Right lobe of liver (tissue), 6 donors: ENCODE measurements around the gene PCYT1A. TPM values are rescaled to one million over a fixed set of nuclear protein-coding genes. Genes with fewer than 3 reads are reported as not detected.
A peak's percentile ranks its signal among the peaks of the same experiment; 100 is the strongest.

ENCODE experiments used
- ATAC-seq, 4 donors: fragments of 200-7000 bp; cut with Tn5 transposase; one replicate each; pipeline ENCODE4 v1.9.1; 2020; ENCODE audit warnings: mild to moderate bottlenecking in 4 of 4, moderate library complexity in 4 of 4
- DNase-seq, 3 donors: peaks; one replicate each; pipeline ENCODE4 v3.0.0-alpha.2; 2020
- H3K27ac ChIP-seq, 3 donors: fragments of 200-600 bp; one replicate each; pipeline ENCODE4 v1.8.0; 2022
- H3K27me3 ChIP-seq, 2 donors: fragments of 200-600 bp; one replicate each; pipeline ENCODE4 v1.8.0; 2022
- H3K36me3 ChIP-seq, 4 donors: fragments of 200-600 bp; sonication (generic) in 1 of 4; one replicate each; pipeline versions ENCODE4 v1.5.1 to v1.8.0; 2017 to 2022; ENCODE audit warnings: control low read depth in 1 of 4
- H3K4me1 ChIP-seq, 4 donors: fragments of 200-600 bp; sonication (generic) in 1 of 4; one replicate each; pipeline versions ENCODE4 v1.5.1 to v1.8.0; 2017 to 2022; ENCODE audit warnings: control low read depth in 1 of 4
- H3K4me3 ChIP-seq, 3 donors: fragments of 200-600 bp; one replicate each; pipeline ENCODE4 v1.8.0; 2022
- H3K9me3 ChIP-seq, 4 donors: fragments of 200-600 bp; sonication (generic) in 1 of 4; one replicate each; pipeline versions ENCODE4 v1.5.1 to v1.8.0; 2017 to 2022; ENCODE audit warnings: control low read depth in 1 of 4
- CTCF ChIP-seq, 4 donors: fragments of 200-600 bp in 3 of 4; fragments of 450-650 bp in 1 of 4; IDR thresholded peaks; one replicate each; pipeline versions ENCODE4 v1.5.1 to v1.8.0; 2016 to 2022; ENCODE audit warnings: antibody characterized with exemption in 4 of 4, mild to moderate bottlenecking in 2 of 4
- POLR2A ChIP-seq: fragments of 450-650 bp; IDR thresholded peaks from one replicate; pipeline ENCODE4 v1.6.1; 2017; ENCODE audit warnings: antibody characterized with exemption, mild to moderate bottlenecking
- WGBS: methylation state at CpG from one replicate; pipeline ENCODE4 v1.1.6; 2018; ENCODE audit warnings: low coverage, low lambda C conversion rate; ENCODE audit not compliant: insufficient coverage; ENCODE audit errors: missing lambda C conversion rate; 5-methylcytosine and 5-hydroxymethylcytosine counted together
- intact Hi-C, 2 donors: fragments of 100-400 bp; cut with DNase I; formaldehyde crosslinking; loops; one replicate each; pipeline versions ENCODE4 v1.11.2 to v1.14.1; 2022
- total RNA-seq, 6 experiments: library from RNA; depleted of rRNA in 2 of 6; stranded (reverse); fragments of >200 nt in 2 of 6; fragmentation: NEBNext Ultra II Directional in 3 of 6; extraction: Animal tissue kit (Norgen Biotek cat#: 25700) in 3 of 6; gene quantifications; one replicate each; pipeline versions ENCODE4 v1.1.0 to v1.2.4, GENCODE V29; 2016 to 2023
- donor health status: DM: no; HTN: yes; CAD: no.
- donor health status: DM: no; HTN: no; CAD: no.
- donor health status: DM: no; HTN: no; CAD: no.
- donor health status: DM: no; HTN: yes; CAD: no.
- donor health status: DM: no; HTN: yes; CAD: no.

The PCYT1A gene
- total RNA-seq, 6 experiments from 2014 or later, result 20.8 to 43.2 (median 28.8) TPM

DNA sequence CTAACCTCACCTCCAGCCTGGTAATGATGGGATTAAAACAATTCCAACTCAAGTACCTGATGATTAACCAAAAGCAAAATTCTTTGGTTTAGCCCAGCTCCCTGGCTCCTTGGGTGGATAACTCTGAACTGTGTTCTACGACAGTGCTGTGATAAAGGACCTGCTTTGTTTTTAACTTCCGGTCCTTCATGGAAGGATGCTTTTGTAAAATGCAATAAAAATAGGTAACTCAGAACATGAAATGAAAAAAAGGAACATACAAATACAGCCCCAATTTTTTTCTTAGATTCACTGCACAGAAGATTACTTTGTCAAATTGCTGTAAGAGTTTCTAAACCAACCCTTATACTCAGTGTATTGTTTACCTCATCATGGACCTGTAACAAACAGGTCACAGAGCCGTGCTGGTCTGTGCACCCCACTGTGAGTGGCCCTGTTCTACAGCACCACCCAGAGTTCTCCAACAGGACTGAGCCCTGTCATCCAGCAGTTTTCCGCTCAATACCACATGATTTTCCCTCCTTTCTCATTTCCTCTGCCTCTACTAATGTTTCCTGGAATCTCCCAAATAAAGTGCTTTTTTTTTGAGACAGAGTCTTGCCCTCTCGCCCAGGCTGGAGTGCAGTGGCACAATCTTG, 4.9 kb upstream of the PCYT1A start:
- DNase-seq (no peak), ATAC-seq (no peak)
- H3K4me3 ChIP-seq, result no peak overlapping the region
- no peaks in the 10 kb centered on the region for H3K9me3 ChIP-seq
- WGBS, result 70% methylated on average over 5 of the region's 5 CpGs
- no peak overlapping the region for H3K27ac ChIP-seq
- TF ChIP-seq POLR2A (no peak), CTCF (IDR thresholded peaks at IDR 0.05) (no peak)
- no peaks in the 10 kb centered on the region for H3K36me3 ChIP-seq
- no peaks in the 10 kb centered on the region for H3K4me1 ChIP-seq
- intact Hi-C loops, result no loop called here
- H3K27me3 ChIP-seq, result no peaks in the 10 kb centered on the region

DNA sequence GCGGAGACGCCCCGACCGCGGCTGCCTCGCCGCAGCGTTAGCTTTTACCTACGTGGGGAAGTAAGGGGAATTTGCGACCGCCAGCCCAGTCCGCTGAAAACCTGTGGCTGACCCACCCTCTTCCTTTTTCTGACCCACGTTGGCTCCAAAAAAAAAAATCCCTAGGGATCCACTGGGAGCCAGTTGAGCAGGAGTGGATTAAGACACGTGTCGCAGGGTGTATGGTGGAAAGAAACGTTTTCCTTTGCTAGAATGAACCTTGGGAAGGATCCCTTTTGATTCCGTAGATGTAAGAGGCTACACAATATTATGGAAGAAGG, 575 bp upstream of the PCYT1A start:
- TF ChIP-seq POLR2A, result no peak
- no peak for TF ChIP-seq CTCF (IDR thresholded peaks at IDR 0.05)
- ATAC-seq (peak in 1 of 4 donors; percentile 4), DNase-seq (no peak)
- Histone ChIP-seq H3K4me1 (peaks cover 0 to 28% (median 3%) of the 10 kb centered on the region in 4 donors), H3K9me3 (no peaks in the 10 kb centered on the region), H3K36me3 (no peaks in the 10 kb centered on the region), H3K4me3 (peak overlapping the region; percentile 79 to 97 (median 94)), H3K27me3 (no peaks in the 10 kb centered on the region), H3K27ac (peak overlapping the region; percentile 81 to 94 (median 89))
- 0% methylated on average over 8 of the region's 17 CpGs for WGBS
- intact Hi-C loops, result no loop called here

- intact Hi-C loops, result no loop called here
- ATAC-seq (peak; percentile 35 to 42 (median 39)), DNase-seq (peak in 1 of 3 donors; percentile 48)
- 1% methylated on average over 14 of the region's 22 CpGs for WGBS
- no peaks in the 10 kb centered on the region for H3K27me3 ChIP-seq
- TF ChIP-seq CTCF (IDR thresholded peaks at IDR 0.05) (no peak), POLR2A (no peak)
- H3K4me3 ChIP-seq, result peak overlapping the region; percentile 79 to 97 (median 94)
- peak overlapping the region; percentile 81 to 94 (median 89) for H3K27ac ChIP-seq
- H3K4me1 ChIP-seq, result peaks cover 0 to 32% (median 7%) of the 10 kb centered on the region in 4 donors
- no peaks in the 10 kb centered on the region for H3K36me3 ChIP-seq
- no peaks in the 10 kb centered on the region for H3K9me3 ChIP-seq
Observed at GRCh38 chr3:196287090-196287439, 461 bp downstream of the PCYT1A start.

DNA sequence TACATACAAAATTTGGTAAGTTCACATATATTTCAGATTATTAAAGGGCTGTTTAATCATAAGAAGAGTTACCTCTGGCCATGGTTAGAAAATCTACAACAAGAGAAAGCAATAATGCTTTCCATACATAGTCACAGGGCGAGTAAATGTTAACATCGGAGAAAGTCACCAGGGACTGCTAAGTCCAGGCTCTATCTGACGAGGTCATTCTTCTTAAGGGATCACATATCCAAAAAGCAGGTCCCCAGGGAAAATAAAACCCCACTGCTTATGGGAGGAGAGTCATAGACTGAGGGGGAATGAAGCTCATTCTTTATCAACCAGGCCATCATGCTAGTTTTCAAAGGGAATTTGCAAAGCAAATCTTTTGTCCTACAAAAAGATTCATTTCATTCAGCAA, 3.1 kb downstream of the PCYT1A start:
- Histone ChIP-seq H3K4me3 (no peak overlapping the region), H3K27ac (no peak overlapping the region), H3K27me3 (no peaks in the 10 kb centered on the region), H3K9me3 (no peaks in the 10 kb centered on the region), H3K4me1 (peaks cover 0 to 56% (median 10%) of the 10 kb centered on the region in 4 donors), H3K36me3 (no peaks in the 10 kb centered on the region)
- intact Hi-C loops, result no loop called here
- 90% methylated on average over 3 of the region's 3 CpGs for WGBS
- TF ChIP-seq CTCF (IDR thresholded peaks at IDR 0.05) (no peak), POLR2A (no peak)
- ATAC-seq (no peak), DNase-seq (no peak)

- peaks cover 0 to 68% (median 12%) of the 10 kb centered on the region in 4 donors for H3K4me1 ChIP-seq
- H3K27me3 ChIP-seq, result no peaks in the 10 kb centered on the region
- no peak for TF ChIP-seq CTCF (IDR thresholded peaks at IDR 0.05)
- no peak for TF ChIP-seq POLR2A
- DNase-seq (no peak), ATAC-seq (peak; percentile 36 to 78 (median 62))
- H3K27ac ChIP-seq, result peak overlapping the region in 1 of 3 donors; percentile 41
- H3K9me3 ChIP-seq, result no peaks in the 10 kb centered on the region
- 15% methylated on average over 4 of the region's 4 CpGs for WGBS
- no peaks in the 10 kb centered on the region for H3K36me3 ChIP-seq
- intact Hi-C loops, result no loop called here
- H3K4me3 ChIP-seq, result no peak overlapping the region
Observed at GRCh38 chr3:196281962-196282361, 5.6 kb downstream of the PCYT1A start.
